Gastroesophageal sphincter (tissue), 3 donors: ENCODE results near the gene EVI2A.

Experiments
- CTCF ChIP-seq, 4 experiments: fragments of 200-600 bp in 2 of 4; fragments of 450-650 bp in 2 of 4; sonication (generic) in 1 of 4; IDR thresholded peaks; one replicate each; pipeline ENCODE4 v1.5.1; 2017 to 2019; ENCODE audit warnings: antibody characterized with exemption in 4 of 4, mild to moderate bottlenecking in 2 of 4, moderate library complexity in 2 of 4
- POLR2AphosphoS5 ChIP-seq: sonication (generic); formaldehyde crosslinking; IDR thresholded peaks from one replicate; pipeline ENCODE4 v1.6.1; 2017; ENCODE audit warnings: antibody characterized with exemption

- TF ChIP-seq CTCF (IDR thresholded peaks at IDR 0.05) (no peak), POLR2AphosphoS5 (no peak)
These were observed 31.6 kb downstream of the EVI2A start for GRCh38 chr17:31289790-31290189.
